Measurements from ENCODE around the gene PPFIA1.

Gene PPFIA1

DNA sequence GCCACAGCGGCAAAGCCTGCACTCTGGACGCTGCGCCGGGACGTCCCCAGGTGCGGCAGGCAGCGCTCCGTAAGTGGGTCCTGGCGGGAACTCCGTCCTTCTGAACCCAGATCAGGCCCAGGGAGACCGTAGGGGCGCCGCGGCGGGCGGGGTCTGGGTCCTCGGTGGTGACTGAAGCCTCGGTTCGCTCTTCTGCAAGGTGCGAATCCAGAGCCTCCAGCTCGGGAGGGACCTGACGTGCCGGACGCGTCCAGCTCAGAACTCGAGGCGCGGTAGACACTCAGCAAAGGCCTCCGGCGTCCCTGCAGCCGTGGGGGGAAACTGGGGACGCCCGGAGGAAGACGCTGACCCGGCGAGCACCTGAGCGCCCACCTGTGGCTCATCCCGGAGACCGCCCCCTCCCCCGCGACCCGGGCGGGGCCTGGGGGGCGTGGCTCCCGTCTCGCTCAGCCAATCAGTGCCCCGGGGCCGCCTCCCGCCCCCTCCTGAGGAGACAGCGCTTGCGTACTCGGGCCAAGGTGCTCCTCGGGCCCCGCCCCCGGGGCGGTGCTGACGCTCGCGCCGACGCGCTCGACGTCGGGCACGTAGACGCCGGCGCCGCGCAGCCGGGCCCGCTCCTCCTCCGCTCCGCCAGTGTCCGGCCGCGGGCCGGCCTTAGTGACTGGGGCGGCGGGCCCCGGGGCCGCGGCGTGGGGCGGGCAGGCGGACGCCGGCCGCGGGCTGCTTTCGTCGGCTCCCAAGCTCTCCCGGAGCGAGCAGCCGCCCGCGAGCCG lies at the start of gene PPFIA1:
Gene PPFIA1 (plus strand): TSS at position 587 of the 773 bp plus-strand sequence. CDS start 1,483 bp downstream, outside the sequence.
- H3K4me3 ChIP-seq (ENCODE audit: control insufficient read depth, low read depth, low read length): peak within 1 kb of the TSS; percentile 73
- DNase-seq (ENCODE audit: low read depth): peak; percentile 87
- TF ChIP-seq, protein P1, sequence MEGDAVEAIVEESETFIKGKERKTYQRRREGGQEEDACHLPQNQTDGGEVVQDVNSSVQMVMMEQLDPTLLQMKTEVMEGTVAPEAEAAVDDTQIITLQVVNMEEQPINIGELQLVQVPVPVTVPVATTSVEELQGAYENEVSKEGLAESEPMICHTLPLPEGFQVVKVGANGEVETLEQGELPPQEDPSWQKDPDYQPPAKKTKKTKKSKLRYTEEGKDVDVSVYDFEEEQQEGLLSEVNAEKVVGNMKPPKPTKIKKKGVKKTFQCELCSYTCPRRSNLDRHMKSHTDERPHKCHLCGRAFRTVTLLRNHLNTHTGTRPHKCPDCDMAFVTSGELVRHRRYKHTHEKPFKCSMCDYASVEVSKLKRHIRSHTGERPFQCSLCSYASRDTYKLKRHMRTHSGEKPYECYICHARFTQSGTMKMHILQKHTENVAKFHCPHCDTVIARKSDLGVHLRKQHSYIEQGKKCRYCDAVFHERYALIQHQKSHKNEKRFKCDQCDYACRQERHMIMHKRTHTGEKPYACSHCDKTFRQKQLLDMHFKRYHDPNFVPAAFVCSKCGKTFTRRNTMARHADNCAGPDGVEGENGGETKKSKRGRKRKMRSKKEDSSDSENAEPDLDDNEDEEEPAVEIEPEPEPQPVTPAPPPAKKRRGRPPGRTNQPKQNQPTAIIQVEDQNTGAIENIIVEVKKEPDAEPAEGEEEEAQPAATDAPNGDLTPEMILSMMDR (conservative IDR thresholded peaks at IDR 0.05; ENCODE audit: control insufficient read depth, insufficient read depth, low read depth, low read length): no peak

- TF ChIP-seq, protein P1 (conservative IDR thresholded peaks at IDR 0.05; ENCODE audit: control insufficient read depth, insufficient read depth, low read depth, low read length): no peak
- H3K4me3 ChIP-seq (ENCODE audit: control insufficient read depth, low read depth, low read length): no peak overlapping the region
- peak; percentile 44 for DNase-seq (ENCODE audit: low read depth)
These were observed 49.6 kb upstream of the PPFIA1 start for GRCh38 chr11:70220920-70221319.

- TF ChIP-seq, protein P1 (conservative IDR thresholded peaks at IDR 0.05; ENCODE audit: control insufficient read depth, insufficient read depth, low read depth, low read length): no peak
- no peak overlapping the region for H3K4me3 ChIP-seq (ENCODE audit: control insufficient read depth, low read depth, low read length)
- no peak for DNase-seq (ENCODE audit: low read depth)
These were observed 44.8 kb upstream of the PPFIA1 start for GRCh38 chr11:70225681-70226177.

DNA sequence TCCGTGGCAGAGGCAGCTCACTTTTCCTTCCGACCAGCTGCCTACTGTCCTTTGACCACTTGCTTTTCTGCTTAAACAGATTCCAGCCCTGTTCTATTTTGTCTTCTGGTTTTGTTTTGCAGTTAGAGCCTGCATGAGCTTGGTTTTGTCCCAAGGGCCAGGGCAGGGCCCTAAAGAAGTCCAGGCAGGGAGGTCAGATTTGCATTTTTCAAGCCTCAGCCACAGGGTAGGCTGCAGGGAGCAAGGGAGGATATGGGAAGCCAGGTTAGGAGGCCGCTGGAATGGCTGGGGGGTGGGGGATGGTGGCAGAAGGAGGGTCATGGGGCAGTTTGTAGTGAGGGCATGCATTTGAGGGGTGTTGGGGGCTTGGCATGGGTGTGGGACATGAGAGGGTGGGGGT lies 44.3 kb upstream of the PPFIA1 start:
- TF ChIP-seq, protein P1 (conservative IDR thresholded peaks at IDR 0.05; ENCODE audit: control insufficient read depth, insufficient read depth, low read depth, low read length): no peak
- H3K4me3 ChIP-seq (ENCODE audit: control insufficient read depth, low read depth, low read length): no peak overlapping the region
- DNase-seq (ENCODE audit: low read depth): no peak

DNA sequence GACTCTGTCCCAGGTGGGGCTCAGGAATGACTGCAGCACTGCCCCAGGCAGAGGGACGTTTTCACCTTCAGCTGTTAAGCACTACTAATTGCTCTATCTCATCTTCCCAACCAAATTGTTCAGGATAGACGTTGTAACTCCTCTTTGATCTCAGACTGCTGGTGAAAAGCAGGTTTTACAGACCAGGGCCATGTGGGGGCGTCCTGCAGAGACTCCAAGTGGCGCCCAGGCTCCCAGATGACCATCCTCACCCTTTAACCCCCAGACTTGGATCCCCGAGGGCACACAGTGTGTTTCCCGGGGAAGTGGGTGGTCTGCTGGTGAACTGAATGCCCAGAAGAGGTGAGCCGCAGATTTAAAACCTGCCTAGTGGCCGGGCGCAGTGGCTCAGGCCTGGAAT lies 43.5 kb upstream of the PPFIA1 start:
- no peak overlapping the region for H3K4me3 ChIP-seq (ENCODE audit: control insufficient read depth, low read depth, low read length)
- TF ChIP-seq, protein P1 (conservative IDR thresholded peaks at IDR 0.05; ENCODE audit: control insufficient read depth, insufficient read depth, low read depth, low read length): no peak
- no peak for DNase-seq (ENCODE audit: low read depth)

DNA sequence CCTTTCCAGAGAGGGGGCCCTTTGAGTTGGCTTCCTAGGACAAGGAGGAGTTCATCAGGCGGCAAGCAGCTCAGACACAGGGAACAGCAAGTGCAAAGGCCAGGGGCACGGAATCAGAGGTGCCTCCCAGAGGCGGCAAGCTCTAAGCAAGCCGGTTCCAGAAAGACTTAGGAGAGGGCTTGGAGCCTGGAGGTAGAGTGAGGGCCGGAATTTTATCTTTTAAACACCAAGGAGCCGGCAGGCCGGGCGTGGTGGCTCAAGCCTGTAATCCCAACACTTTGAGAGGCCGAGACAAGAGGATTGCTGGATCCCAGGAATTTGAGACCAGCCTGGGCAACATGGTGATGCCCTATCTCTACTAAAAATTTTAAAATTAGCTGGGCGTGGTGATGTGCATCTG lies 40.8 kb upstream of the PPFIA1 start:
- TF ChIP-seq, protein P1 (conservative IDR thresholded peaks at IDR 0.05; ENCODE audit: control insufficient read depth, insufficient read depth, low read depth, low read length): no peak
- H3K4me3 ChIP-seq (ENCODE audit: control insufficient read depth, low read depth, low read length): no peak overlapping the region

More for the DNA sequence above, 40.8 kb upstream of the PPFIA1 start:
- DNase-seq (ENCODE audit: low read depth): no peak
